Endothelial cell of umbilical vein (primary cell): ENCODE results near the gene CD8A. TPM values are rescaled to one million over a fixed set of nuclear protein-coding genes. Genes with fewer than 3 reads are reported as not detected.

Source experiments
- BruUV-seq: library from RNA; stranded (reverse); fragments of 400-500 nt; replicated peaks from 2 replicates; lab custom pipeline; 2021; lab: Mats Ljungman, UMichigan
- CTCF ChIA-PET: fragments of 300-600, 350-600 bp; sonication (Branson Sonifier 250); formaldehyde crosslinking; loops from one replicate; lab custom pipeline; 2021; ENCODE audit warnings: antibody characterized with exemption, inconsistent platforms; lab: Charles Lee
- POLR2A ChIA-PET: fragments of 300-600, 350-600 bp; sonication (Branson Sonifier 250); formaldehyde crosslinking; loops from one replicate; lab custom pipeline; 2021; ENCODE audit warnings: antibody characterized with exemption, inconsistent platforms; lab: Charles Lee
- DNase-seq: peaks from one replicate; pipeline ENCODE4 v3.0.0-alpha.2; 2011; ENCODE audit warnings: low read depth, low spot score
- FAIRE-seq: peaks from 2 replicates; lab custom pipeline; 2011; peaks lifted over from hg19 to GRCh38; lab: Jason Lieb, UNC
- H2AFZ ChIP-seq: 2 replicates; pipeline ENCODE4 v1.6.0; 2012; ENCODE audit warnings: low read depth, low read length, control low read depth, inconsistent platforms
- H3K27ac ChIP-seq: 2 replicates; pipeline ENCODE4 v1.5.1; 2011; ENCODE audit warnings: low read depth, mild to moderate bottlenecking, control low read depth, low read length, moderate library complexity; ENCODE audit not compliant: insufficient read depth
- H3K27me3 ChIP-seq, 2 experiments: 2 replicates each; pipeline versions ENCODE4 v1.6.0 to v1.6.1; 2011; ENCODE audit warnings: low read length in 2 of 2, mixed read lengths in 1 of 2; ENCODE audit not compliant: control insufficient read depth in 2 of 2, insufficient read depth in 2 of 2
- H3K36me3 ChIP-seq, 2 experiments: 2 replicates in 1 of 2; 3 replicates in 1 of 2; pipeline ENCODE4 v1.5.1; 2011; ENCODE audit warnings: low read length in 2 of 2, mild to moderate bottlenecking in 1 of 2, moderate library complexity in 1 of 2; ENCODE audit not compliant: control insufficient read depth in 2 of 2, insufficient read depth in 2 of 2; ENCODE audit errors: extremely low read depth in 1 of 2
- H3K4me1 ChIP-seq: 3 replicates; pipeline ENCODE4 v1.5.1; 2011; ENCODE audit warnings: mild to moderate bottlenecking, low read length; ENCODE audit not compliant: control insufficient read depth, insufficient read depth; ENCODE audit errors: extremely low read depth
- H3K4me2 ChIP-seq: 2 replicates; pipeline ENCODE4 v1.6.1; 2011; ENCODE audit warnings: low read length, control low read depth, mixed read lengths; ENCODE audit not compliant: insufficient read depth
- H3K4me3 ChIP-seq, 3 experiments: fragments of 200-600 bp in 1 of 3; sonication (generic), shearing (Covaris generic) in 1 of 3; replicated peaks in 1 of 3; 2 replicates each; pipeline ENCODE4 v1.5.1; 2011 to 2016; ENCODE audit warnings: control low read depth in 3 of 3, low read length in 3 of 3, mild to moderate bottlenecking in 2 of 3, inconsistent platforms in 1 of 3, low read depth in 1 of 3, moderate library complexity in 1 of 3; ENCODE audit not compliant: insufficient read depth in 1 of 3
- H3K79me2 ChIP-seq: 2 replicates; pipeline ENCODE4 v1.6.0; 2012; ENCODE audit warnings: low read length, inconsistent platforms; ENCODE audit not compliant: control insufficient read depth, insufficient read depth
- H3K9ac ChIP-seq: replicated peaks from 2 replicates; pipeline ENCODE3; 2011; ENCODE audit warnings: low read length, control low read depth; ENCODE audit not compliant: insufficient read depth; ENCODE audit errors: extremely low read depth
- H3K9me1 ChIP-seq: replicated peaks from 3 replicates; pipeline ENCODE4 v1.6.0; 2011; ENCODE audit warnings: mild to moderate bottlenecking, low read length; ENCODE audit not compliant: control insufficient read depth, insufficient read depth; ENCODE audit errors: extremely low read depth
- H3K9me3 ChIP-seq: replicated peaks from 2 replicates; pipeline ENCODE4 v1.5.1; 2012; ENCODE audit warnings: low read length, inconsistent platforms; ENCODE audit not compliant: control insufficient read depth, insufficient read depth
- H4K20me1 ChIP-seq: replicated peaks from 2 replicates; pipeline ENCODE3; 2011; ENCODE audit warnings: mild to moderate bottlenecking, low read length; ENCODE audit not compliant: control insufficient read depth, insufficient read depth; ENCODE audit errors: extremely low read depth
- EZH2 ChIP-seq: IDR thresholded peaks from 2 replicates; pipeline ENCODE4 v1.6.1; 2012; ENCODE audit warnings: borderline replicate concordance, low read depth, mild to moderate bottlenecking, moderate library complexity, low read length, inconsistent platforms; ENCODE audit not compliant: severe bottlenecking
- FOS ChIP-seq: IDR thresholded peaks from 2 replicates; pipeline ENCODE4 v1.6.1; 2011; ENCODE audit warnings: mild to moderate bottlenecking, low read length, moderate library complexity, borderline replicate concordance; ENCODE audit not compliant: insufficient read depth
- GATA2 ChIP-seq: IDR thresholded peaks from 2 replicates; pipeline ENCODE4 v1.7.0; 2011; ENCODE audit warnings: low read depth, mild to moderate bottlenecking, moderate library complexity, mixed read lengths, low read length; ENCODE audit not compliant: insufficient read length, insufficient read depth
- JUN ChIP-seq: IDR thresholded peaks from 2 replicates; pipeline ENCODE4 v1.6.1; 2011; ENCODE audit warnings: borderline replicate concordance, low read depth; ENCODE audit not compliant: insufficient read length, insufficient read depth
- MAX ChIP-seq: IDR thresholded peaks from 2 replicates; pipeline ENCODE4 v1.6.1; 2011; ENCODE audit not compliant: insufficient read depth, insufficient read length
- MYC ChIP-seq: IDR thresholded peaks from one replicate; pipeline ENCODE4 v1.6.1; 2011; ENCODE audit warnings: mild to moderate bottlenecking, low read depth, low read length
- POLR2A ChIP-seq: IDR thresholded peaks from 2 replicates; pipeline ENCODE4 v1.6.1; 2012; ENCODE audit warnings: low read depth, mild to moderate bottlenecking, control low read depth, low read length
- POLR2AphosphoS5 ChIP-seq: IDR thresholded peaks from 2 replicates; pipeline ENCODE4 v1.6.1; 2012; ENCODE audit warnings: low read depth, mild to moderate bottlenecking, control low read depth, low read length, moderate library complexity; ENCODE audit not compliant: insufficient read depth
- dilution Hi-C: fragments of 300-500 bp; cut with MboI; formaldehyde crosslinking; loops from one replicate; pipeline ENCODE4 v1.15.0; 2019; ENCODE audit warnings: low sequenced_read_pairs; ENCODE audit not compliant: extremely low pct_ligation_motif_present
- intact Hi-C: fragments of 100-400 bp; cut with micrococcal nuclease; formaldehyde crosslinking; loops from one replicate; pipeline ENCODE4 v1.10.0; 2022
- polyA plus RNA-seq, 4 experiments: library from polyadenylated mRNA; depleted of rRNA in 3 of 4; stranded (reverse) in 3 of 4; unstranded in 1 of 4; fragments of >200 nt; gene quantifications; 2 replicates each; pipeline versions ENCODE4 v1.2.1 to v1.2.3, GENCODE V29; 2011 to 2012; ENCODE audit warnings: missing spikeins in 1 of 4
- total RNA-seq: library from RNA; stranded (reverse); gene quantifications from 2 replicates; pipeline ENCODE4 v1.2.3, GENCODE V29; 2021
- TF ChIP-seq, protein P1 (sequence below), 2 donors: IDR thresholded peaks; 1 replicate in 1 of 2; 2 replicates in 1 of 2; pipeline ENCODE4 v1.5.1; 2011; ENCODE audit warnings: low read length in 2 of 2, mild to moderate bottlenecking in 2 of 2, moderate library complexity in 2 of 2, control low read depth in 1 of 2, inconsistent platforms in 1 of 2, low read depth in 1 of 2; ENCODE audit not compliant: insufficient read depth in 1 of 2; ENCODE audit errors: extremely low read depth in 1 of 2

CD8A gene
- total and polyA plus RNA-seq, 2 donors (not counting 3 experiments of a cell fraction or from before 2014, with no cell fraction given): not detected

- dilution Hi-C loops (no loop called here), intact Hi-C loops (no loop called here)
- Histone ChIP-seq H3K36me3 (peaks cover 0 to 2% of the 10 kb centered on the region in 2 experiments), H3K27ac (no peak overlapping the region), H3K4me1 (no peaks in the 10 kb centered on the region), H3K9ac (no peak overlapping the region), H3K9me3 (no peaks in the 10 kb centered on the region), H3K27me3 (no peaks in the 10 kb centered on the region), H2AFZ (no peak overlapping the region), H3K4me3 (no peak overlapping the region), H3K79me2 (peaks cover 5% of the 10 kb centered on the region), H4K20me1 (no peaks in the 10 kb centered on the region), H3K4me2 (no peak overlapping the region), H3K9me1 (no peaks in the 10 kb centered on the region)
- TF ChIP-seq MAX (no peak), EZH2 (no peak)
- POLR2A ChIA-PET: no interaction called here
- FAIRE-seq: no peak
- DNase-seq: no peak
- CTCF ChIA-PET: no interaction called here
- no TSS peak for BruUV-seq
Measured at GRCh38 chr2:86750240-86750839, 40.4 kb downstream of the CD8A start.

DNA sequence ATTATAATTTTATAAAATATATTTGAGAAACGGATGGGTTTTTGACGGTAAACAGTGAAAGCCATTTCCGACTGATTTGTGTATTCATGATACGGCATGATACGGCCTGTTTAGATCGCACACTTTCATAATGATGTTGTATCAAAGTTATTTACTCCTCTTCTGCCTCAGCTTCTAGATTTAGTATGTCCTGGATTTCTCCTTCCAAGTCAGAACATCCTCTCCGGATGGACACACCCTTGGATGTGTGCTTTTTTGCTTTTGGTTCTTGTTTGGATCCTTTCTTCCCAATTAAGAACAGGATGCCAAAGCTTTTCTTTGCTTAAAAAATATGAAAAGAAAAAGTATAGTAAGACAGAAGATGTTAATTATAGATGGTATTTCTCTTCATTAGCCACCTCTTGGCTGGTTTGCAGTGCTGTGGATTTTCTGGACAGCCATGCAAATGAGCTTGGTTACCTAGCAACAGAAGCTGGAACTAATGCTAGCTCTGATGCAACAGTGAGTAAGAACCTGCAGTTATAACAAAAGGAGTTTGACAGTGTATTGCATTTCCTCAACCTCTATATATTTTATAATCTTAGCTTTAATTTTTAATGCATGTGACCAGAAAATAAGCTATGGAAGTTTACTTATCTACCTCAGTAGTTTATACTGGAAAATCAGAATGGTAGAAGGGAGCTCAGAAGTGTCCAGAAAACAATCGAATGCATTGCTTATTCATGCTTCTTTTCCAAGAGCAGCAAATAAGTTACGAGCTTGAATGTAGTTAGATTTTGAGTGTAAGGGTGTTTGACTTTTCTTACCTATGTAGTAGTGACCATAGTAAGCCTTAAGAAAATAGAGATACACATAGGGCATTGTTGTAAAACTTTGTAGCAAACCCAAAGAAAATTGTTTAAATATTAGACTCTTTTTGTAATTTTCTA is 42.7 kb downstream of the CD8A start:
- FAIRE-seq: no peak
- dilution Hi-C loops: no loop called here
- TF ChIP-seq JUN: no peak
- TF ChIP-seq MAX: no peak
- TF ChIP-seq POLR2AphosphoS5: no peak
- TF ChIP-seq POLR2A: no peak
- no peak for TF ChIP-seq EZH2
- TF ChIP-seq MYC: no peak
- TF ChIP-seq GATA2: no peak
- no peak for TF ChIP-seq FOS
- TF ChIP-seq, protein P1, sequence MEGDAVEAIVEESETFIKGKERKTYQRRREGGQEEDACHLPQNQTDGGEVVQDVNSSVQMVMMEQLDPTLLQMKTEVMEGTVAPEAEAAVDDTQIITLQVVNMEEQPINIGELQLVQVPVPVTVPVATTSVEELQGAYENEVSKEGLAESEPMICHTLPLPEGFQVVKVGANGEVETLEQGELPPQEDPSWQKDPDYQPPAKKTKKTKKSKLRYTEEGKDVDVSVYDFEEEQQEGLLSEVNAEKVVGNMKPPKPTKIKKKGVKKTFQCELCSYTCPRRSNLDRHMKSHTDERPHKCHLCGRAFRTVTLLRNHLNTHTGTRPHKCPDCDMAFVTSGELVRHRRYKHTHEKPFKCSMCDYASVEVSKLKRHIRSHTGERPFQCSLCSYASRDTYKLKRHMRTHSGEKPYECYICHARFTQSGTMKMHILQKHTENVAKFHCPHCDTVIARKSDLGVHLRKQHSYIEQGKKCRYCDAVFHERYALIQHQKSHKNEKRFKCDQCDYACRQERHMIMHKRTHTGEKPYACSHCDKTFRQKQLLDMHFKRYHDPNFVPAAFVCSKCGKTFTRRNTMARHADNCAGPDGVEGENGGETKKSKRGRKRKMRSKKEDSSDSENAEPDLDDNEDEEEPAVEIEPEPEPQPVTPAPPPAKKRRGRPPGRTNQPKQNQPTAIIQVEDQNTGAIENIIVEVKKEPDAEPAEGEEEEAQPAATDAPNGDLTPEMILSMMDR (IDR thresholded peaks at IDR 0.05; ENCODE audit: extremely low read depth in 1 of 2, insufficient read depth in 1 of 2, low read depth in 1 of 2, low read length in 2 of 2): no peak
- DNase-seq: peak; percentile 20
- H3K9me3 ChIP-seq: no peaks in the 10 kb centered on the region
- no peaks in the 10 kb centered on the region for H3K36me3 ChIP-seq
- H3K4me2 ChIP-seq: no peak overlapping the region
- H2AFZ ChIP-seq: no peak overlapping the region
- no peaks in the 10 kb centered on the region for H3K27me3 ChIP-seq
- H3K27ac ChIP-seq: no peak overlapping the region
- H3K79me2 ChIP-seq: peaks cover 5% of the 10 kb centered on the region
- no peaks in the 10 kb centered on the region for H3K4me1 ChIP-seq
- H4K20me1 ChIP-seq: no peaks in the 10 kb centered on the region
- H3K9me1 ChIP-seq: no peaks in the 10 kb centered on the region
- ChIA-PET CTCF (interaction anchor here (1.0 to 1.8 kb wide), 2 partner anchors 16 to 306 kb away, joined by 4 to 5 read pairs; no protein-coding TSS in a partner anchor), POLR2A (no interaction called here)
- no TSS peak for BruUV-seq
- intact Hi-C loops: no loop called here
- no peak overlapping the region for H3K4me3 ChIP-seq
- no peak overlapping the region for H3K9ac ChIP-seq
